GM04503 (cell line): ENCODE results near the gene NDUFB5.

Source experiments
- DNase-seq: peaks from one replicate; pipeline ENCODE4 v3.0.0-alpha.2; 2012; ENCODE audit warnings: low read depth

NDUFB5 gene

DNA sequence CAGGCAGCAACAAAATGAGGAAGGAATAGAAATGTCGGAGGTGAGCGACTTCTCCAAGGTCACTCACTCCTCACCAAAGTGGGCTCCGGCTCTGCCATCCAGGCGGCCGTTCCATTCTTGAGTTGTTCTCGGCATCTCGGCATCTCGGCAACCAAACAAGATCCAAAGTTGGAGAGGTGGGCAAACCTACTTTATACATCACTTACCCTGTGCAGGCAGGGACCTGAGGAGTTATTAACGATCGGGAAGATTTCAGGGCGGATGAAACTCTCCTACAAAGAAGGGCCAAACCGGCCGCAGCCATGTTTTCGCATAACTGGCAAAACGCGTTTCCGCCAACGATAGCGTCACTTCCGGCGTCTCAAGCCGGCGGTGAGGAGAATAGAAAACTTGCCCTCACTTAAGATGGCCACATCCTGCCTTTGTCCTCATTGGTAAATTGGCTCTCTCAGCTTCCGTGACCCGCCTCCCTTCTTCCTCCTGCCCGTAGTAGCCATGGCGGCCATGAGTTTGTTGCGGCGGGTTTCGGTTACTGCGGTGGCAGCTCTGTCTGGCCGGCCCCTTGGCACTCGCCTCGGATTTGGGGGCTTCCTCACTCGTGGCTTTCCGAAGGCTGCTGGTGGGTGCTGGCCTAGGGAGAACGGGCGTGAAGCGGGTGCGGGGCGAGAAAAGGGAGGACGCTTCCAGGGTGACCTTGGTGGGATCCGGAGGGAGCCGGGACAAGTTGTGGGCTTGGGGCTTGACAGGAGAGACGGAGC lies at the start of gene NDUFB5, which contains the start of gene MRPL47:
NDUFB5 (plus strand) TSS at position 474 of the 758 bp plus-strand sequence; CDS start at position 496, 22 bp downstream.
MRPL47 (minus strand) TSS at position 318 of the 758 bp plus-strand sequence; CDS start at position 304, 14 bp downstream.
- peak; percentile 83 for DNase-seq

- no peak for DNase-seq
These were observed 45.7 kb upstream of the NDUFB5 start for GRCh38 chr3:179558742-179559364.

DNA sequence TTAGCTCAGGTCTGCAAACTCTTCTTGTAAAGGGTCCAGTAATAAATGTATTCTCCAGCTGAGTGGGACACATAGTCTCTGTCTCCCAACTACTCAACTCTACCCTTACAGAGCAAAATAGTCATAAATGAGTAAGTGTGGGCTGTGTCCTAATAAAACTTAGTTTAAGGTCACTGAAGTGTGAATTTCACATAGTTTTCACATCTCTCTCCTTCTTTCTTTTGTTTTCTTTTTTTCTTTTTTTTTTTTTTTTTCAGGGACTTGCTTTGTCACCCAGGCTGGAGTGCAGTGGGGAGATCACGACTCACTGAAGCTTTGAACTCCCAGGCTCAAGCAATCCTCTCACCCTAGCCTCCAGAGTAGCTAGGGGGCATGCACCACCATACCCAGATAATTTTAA lies 43.8 kb upstream of the NDUFB5 start:
- no peak for DNase-seq

GRCh38 chr3:179562591-179563270 lies 41.9 kb upstream of the NDUFB5 start, which contains the start of gene ACTL6A:
ACTL6A (plus strand) TSS chr3:179562926; CDS start chr3:179563093, 167 bp downstream.
- peak; percentile 98 for DNase-seq

- no peak for DNase-seq
These were observed 41.3 kb upstream of the NDUFB5 start for GRCh38 chr3:179563271-179563783.

GRCh38 chr3:179565496-179565895 lies 39.1 kb upstream of the NDUFB5 start:
- DNase-seq = no peak

DNA sequence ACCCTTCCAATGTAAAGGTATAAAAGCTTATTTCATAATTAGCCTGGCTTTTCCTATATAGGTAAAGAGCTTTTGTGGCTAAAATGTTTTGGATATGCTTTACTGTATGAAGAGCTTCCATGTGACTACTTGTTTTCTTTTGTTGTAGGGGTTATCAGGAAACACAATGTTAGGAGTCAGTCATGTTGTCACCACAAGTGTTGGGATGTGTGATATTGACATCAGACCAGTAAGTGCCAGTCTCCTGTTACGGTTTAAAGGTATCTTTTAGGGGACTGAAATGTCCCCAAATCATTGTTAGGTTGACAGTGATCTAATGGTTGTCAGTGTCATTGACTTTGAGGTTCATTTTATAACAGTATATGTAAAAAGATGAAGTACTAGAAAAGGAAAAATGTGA lies 23.6 kb upstream of the NDUFB5 start:
- DNase-seq = no peak

DNA sequence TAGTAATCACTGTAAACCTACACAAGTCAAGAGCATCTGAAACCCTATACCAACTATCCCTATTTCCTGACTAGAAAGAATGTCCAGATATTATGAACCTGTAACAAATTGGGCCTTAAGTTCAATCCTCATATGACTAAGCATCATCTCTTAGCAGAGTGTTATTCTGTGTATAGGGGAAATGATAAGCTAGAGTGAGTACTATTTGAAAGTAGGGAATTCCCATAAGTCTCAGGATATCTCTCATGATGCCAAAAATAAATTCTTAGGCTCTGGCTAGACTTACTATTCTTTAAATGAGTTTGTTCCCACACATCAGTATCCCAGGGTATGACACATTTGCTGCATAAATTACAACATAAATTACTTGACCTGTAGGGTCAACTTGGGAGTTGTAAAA lies 15.5 kb upstream of the NDUFB5 start:
- DNase-seq = no peak

DNA sequence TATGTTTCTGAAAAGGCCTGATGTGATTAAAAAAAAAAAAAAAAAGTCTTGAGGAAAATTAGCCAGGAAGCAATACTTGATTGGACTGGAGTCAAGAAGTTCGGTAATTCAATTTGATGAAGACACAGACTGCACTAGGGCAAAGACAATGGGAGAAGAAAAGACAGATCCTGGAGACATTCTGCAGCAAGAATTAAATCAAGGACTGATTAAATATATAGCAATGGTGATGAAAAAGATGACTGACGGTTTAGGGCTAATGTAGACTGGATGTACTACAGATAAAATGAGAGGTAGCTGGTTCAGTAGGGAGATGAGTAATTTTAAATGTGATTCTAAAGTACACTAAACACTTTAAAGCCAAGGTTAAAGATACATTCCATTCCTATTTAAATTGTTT lies 13.9 kb upstream of the NDUFB5 start:
- DNase-seq = no peak

DNA sequence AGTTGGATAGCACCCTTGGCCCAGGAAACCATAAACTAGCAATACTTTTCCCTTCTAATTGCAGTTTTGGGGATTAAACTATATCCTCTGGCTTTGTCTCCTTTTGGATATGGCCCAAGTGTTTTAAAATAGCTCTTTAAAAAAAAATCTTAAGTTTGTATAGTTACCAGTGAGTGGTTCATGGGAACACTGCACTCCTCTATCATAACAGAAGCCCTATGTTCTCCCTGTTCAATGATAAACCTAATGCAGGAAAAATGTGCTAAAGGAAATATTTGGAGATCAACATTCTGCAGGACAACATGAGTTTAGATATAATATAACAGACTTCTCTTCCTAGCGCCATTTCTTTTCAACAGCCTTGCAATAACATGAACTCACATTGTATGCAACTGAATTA lies 13.3 kb upstream of the NDUFB5 start:
- no peak for DNase-seq

DNA sequence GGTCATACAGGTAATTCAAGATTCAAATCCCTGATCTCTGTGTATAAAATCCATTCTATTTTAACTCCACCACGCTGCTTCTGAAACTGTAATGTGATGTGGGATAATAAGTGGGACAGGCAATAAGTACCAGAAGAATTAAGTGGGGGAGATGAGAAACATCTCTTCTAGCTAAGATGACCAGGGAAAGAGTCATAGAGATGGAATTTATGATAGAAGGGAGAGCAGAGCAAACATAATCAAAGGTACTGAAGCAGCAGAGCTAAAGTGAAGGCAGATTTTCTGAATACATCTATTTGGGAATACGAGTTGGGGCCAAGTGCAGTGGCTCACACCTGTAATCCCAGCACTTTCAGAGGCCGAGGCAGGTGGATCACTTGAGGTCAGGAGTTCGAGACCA lies 5.1 kb upstream of the NDUFB5 start:
- DNase-seq = no peak

DNA sequence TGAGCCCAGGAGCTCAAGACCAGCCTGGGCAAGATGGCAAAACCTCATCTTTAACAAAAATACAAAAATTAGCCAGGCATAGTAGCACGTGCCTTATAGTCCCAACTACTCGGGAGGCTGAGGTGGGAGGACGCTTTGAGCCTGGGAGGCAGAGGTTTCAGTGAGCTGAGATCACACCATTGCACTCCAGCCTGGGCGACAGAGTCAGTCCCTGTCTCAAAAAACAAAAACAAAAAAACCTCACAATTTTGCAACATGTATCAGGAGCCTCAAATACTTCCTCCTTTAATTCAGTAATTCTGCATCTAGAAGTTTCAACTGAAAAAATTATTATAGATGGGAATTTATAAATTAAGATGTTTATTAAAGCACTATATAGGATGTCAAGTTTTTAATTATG lies 1.3 kb upstream of the NDUFB5 start:
- no peak for DNase-seq

GRCh38 chr3:179603831-179604230 lies 763 bp upstream of the NDUFB5 start:
- DNase-seq = no peak

GRCh38 chr3:179606534-179607085 lies 2.0 kb downstream of the NDUFB5 start:
- DNase-seq = no peak

- no peak for DNase-seq
These were observed 4.5 kb downstream of the NDUFB5 start for GRCh38 chr3:179608931-179609720.

DNA sequence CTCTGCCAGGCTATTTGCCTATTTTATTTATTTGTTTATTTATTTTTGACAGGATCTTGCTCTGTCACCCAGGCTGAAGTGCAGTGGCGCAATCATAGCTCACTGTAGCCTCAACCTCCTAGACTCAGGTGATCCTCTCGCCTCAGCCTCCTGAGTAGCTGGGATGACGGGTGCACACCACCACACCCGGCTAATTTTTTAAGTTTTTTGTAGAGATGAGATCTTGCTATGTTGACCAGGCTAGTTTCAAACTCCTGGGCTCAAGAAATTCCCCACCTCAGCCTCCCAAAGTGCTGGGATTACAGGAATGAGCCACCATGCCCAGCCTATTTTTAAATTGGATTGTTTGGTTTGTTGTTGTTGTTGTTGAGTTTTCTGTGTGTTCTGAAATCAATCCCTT lies 5.5 kb downstream of the NDUFB5 start:
- no peak for DNase-seq

DNA sequence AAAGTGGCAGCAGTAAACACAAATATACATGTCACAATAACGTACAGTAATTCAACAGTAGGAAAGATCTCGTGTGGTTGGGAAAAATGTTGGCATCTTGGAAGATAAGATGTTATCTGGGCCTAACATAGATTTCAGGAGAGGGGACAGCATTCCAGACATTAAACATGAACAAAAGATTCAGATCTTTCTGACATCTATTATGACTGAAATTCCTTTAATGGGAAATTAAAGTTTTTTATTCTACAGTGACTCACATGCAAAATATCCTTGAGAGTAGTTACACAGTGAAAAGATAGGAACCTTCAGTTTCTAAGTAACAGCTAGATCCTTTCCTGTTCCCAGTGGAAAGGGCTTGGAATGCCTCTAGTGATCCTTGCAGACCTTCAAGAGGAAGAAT lies 9.2 kb downstream of the NDUFB5 start:
- DNase-seq = peak; percentile 31

GRCh38 chr3:179615458-179616173 lies 11.0 kb downstream of the NDUFB5 start:
- no peak for DNase-seq

DNA sequence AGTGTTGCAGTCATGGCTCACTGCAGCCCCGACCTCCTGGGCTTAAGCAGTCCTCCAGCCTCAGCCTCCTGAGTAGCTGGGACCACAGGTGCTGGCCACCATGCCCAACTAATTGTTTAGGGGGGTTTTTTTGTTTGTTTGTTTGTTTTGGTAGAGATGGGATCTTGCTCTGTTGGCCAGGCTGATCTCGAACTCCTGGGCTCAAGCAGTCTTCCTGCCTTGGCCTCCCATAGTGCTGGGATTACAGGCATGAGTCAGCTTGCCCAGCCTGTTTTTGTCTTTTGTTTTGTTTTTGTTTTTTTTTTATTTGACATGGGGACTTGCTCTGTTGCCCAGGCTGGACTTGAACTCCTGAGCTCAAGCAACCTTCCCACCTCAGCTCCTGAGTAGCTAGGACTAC lies 17.4 kb downstream of the NDUFB5 start:
- DNase-seq = no peak

- DNase-seq = no peak
These were observed 19.9 kb downstream of the NDUFB5 start for GRCh38 chr3:179624451-179624850.
